Renal cortical epithelial cell (primary cell): ENCODE measurements around the gene SEC24C. TPM values are rescaled to one million over a fixed set of nuclear protein-coding genes. Genes with fewer than 3 reads are reported as not detected.
"Not testable (repeated sequence)": the region's sequence is repeated elsewhere in the genome, so short reads cannot be mapped to it uniquely, and the experiment has no call there.

Source experiments
- DNase-seq: peaks from one replicate; pipeline ENCODE4 v3.0.0-alpha.2; 2011; ENCODE audit warnings: low read depth
- total RNA-seq: library from RNA; depleted of rRNA; stranded (reverse); fragments of >200 nt; gene quantifications from 2 replicates; pipeline ENCODE4 v1.2.3, GENCODE V29; 2014

Gene SEC24C, protein sequence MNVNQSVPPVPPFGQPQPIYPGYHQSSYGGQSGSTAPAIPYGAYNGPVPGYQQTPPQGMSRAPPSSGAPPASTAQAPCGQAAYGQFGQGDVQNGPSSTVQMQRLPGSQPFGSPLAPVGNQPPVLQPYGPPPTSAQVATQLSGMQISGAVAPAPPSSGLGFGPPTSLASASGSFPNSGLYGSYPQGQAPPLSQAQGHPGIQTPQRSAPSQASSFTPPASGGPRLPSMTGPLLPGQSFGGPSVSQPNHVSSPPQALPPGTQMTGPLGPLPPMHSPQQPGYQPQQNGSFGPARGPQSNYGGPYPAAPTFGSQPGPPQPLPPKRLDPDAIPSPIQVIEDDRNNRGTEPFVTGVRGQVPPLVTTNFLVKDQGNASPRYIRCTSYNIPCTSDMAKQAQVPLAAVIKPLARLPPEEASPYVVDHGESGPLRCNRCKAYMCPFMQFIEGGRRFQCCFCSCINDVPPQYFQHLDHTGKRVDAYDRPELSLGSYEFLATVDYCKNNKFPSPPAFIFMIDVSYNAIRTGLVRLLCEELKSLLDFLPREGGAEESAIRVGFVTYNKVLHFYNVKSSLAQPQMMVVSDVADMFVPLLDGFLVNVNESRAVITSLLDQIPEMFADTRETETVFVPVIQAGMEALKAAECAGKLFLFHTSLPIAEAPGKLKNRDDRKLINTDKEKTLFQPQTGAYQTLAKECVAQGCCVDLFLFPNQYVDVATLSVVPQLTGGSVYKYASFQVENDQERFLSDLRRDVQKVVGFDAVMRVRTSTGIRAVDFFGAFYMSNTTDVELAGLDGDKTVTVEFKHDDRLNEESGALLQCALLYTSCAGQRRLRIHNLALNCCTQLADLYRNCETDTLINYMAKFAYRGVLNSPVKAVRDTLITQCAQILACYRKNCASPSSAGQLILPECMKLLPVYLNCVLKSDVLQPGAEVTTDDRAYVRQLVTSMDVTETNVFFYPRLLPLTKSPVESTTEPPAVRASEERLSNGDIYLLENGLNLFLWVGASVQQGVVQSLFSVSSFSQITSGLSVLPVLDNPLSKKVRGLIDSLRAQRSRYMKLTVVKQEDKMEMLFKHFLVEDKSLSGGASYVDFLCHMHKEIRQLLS
- total RNA-seq, result 55.6 and 84.6 TPM in 2 replicates

DNA sequence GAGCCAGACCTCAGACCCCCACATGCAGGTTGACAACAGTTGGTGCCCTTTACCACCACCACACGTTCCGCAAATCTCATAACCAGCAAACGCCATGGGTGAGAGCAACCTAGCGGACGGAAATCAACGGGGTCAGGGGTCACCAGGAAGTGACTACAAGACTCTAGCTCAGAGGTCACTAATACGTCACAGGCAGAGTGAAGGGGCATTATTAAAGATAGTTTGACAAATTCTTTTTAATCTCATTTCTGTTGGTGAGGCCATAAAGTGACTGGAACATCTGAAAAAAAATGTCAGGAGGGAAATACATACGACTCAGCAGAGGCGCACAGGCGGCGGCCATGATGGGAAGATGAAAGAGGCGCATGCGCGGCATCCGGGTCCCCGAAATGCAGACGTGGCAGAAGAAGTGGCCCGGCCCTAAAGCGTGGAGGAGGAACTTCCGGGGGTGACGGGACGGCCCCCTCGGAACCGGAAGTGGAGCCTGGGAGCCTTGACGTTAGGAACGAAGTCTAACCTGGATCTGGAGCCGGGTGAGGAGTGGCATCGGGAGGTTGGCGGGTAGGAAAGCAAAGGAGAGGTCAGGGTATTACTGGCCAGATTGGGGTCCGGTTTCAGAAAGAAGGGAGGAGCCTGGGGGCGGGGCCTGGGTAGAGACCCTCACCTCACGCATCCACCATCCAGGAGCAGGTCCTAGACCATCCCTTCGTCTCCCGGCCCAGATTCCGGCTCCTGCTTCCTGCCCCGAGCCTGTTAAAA is at the start of gene SEC24C:
SEC24C (plus strand) TSS at position 468 of the 759 bp plus-strand sequence. CDS start 2,461 bp downstream, outside the sequence.
- DNase-seq, result peak; percentile 88

DNA sequence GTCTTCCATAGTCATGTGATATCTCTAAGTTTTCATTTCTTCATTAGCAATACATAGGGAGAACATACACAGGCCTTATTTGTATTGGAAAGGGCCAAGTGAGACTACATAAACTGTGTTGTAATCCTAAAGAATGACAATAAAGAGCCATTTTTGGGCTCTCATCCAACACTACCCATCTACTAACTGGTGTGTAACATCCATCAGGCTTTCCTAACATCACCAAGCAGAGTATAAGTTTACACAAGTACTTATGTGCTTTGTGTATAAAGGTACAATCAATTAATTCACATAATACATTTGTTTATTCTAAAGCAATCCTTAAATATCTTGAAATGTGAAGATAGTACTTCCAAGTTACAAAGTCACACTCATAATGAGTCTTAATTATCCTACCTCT is 48.9 kb upstream of the SEC24C start:
- DNase-seq, result not testable (repeated sequence)

DNA sequence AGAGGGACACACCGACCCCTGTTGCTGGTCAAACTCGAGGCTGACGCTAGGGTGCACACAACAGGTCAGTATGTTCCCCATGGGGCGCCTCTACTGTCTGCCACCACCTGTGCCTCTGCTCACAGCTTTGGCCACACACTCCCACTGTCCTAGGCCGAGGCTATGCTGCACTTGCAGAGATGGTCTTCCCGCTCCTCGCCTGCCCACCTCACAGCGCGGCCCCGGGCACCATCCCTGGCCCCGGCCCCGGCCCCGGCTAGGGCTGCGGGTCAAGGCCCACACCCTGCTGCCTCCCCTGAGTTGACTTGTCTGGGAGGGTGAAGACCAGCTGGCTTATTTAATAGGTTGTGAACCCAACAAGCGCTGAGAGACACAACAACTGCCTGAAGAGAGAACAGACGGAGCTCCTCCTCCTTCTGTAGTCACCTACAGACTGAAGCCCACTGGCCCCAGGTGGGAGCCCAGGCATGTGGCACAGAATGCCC is 46.5 kb upstream of the SEC24C start, which contains the start of gene AGAP5:
AGAP5 (minus strand) TSS at position 435 of the 485 bp plus-strand sequence; CDS start at position 81, 354 bp downstream.
- not testable (repeated sequence) for DNase-seq

DNA sequence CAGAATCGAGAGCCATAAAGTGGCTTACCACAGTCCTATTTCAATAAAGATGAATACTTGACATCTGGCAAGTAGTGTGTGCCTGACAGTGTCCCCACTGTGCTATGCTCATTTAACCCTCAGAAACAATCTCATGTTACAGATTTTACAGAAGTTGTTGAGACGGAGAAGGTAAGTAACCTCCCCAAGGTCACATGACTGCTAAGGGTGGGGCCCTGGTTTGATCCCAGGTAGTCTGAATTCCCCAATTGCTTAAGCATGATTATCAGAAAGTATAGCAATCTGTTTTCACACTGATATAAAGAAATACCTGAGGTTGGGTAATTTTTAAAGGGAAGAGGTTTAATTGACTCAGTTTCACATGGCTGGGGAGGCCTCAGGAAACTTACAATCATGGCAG is 45.4 kb upstream of the SEC24C start:
- DNase-seq, result not testable (repeated sequence)

DNA sequence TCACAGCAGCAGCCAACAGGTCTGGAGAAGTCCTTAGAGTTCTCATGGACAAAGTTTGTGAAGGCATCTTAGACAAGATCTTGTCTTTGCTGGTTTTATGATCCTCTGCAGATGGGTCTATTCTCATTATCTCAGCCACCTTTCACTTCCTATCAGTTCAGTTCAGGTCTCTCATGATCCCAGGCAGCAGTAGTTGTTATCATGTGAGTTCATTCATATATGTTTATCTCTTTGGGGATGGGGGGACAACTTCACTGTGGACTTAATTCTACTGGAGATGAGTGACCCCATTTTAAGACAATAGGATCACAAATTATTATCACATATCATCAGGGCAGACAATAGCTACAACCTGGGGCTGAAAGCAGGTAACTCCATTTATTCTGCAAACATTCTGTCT is 40.2 kb upstream of the SEC24C start:
- not testable (repeated sequence) for DNase-seq

DNA sequence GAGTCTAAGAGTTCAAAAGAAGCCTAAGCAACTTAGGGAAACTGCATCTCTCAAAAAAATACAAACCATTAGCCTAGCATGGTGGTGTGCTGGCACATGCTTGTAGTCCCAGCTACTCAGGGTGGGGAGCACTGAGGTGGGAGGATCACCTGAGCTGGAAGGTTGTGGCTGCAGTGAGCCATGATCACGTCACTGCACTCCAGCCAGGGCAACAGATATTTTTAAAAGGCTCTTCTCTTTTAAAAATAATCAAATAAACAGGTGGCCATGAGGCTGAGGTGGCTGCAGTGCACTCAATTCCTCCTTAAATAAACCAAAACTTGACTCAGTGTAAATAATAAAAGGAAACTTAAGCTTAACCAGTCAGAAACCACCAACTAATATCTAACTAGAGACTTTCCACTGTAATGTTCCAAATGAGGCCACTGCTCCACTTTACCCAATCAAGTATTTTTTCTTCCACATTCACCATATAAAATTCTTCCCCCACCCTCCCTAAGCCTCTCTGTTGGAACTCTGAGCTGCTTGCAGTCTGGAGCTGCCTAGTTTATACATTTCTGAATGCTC is 38.6 kb upstream of the SEC24C start:
- DNase-seq, result peak; percentile 31

DNA sequence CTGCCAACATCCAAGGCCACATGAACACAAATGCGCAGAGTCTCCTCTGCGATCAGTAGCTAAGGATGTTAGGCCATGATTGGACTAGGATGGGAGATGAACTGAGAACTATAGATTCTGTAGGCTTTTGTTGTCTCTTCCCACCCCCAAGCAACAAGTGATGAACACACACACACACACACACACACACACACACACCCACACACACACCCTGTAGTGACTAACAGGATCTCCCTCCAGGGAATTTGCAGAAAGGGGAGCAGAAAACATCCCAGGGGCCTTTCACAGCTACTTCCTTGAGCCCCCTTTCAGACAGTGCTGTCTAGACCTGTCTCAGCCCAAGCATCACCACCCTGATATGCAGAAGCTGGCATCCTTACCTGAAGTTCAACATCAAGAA is 37.7 kb upstream of the SEC24C start:
- DNase-seq, result not testable (repeated sequence)

DNA sequence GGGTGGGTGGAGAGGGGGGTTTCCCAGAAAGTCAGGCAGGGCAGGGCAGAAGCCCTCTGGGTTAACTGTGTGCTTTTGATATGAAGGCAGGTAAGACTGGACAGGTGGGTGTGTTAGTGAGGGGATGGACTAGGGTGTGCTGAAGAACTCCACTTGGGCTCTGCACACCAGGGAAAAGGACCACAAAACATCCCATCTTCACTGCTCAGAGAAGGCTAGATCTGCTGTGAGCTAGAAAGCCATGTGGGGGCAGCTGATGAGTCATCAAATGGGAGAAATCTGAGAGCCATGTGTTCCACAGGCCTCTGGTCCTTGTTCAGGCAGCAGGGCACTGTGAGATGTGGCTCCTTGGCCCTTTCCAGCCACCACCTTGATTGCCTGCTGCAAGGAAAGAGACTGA is 36.5 kb upstream of the SEC24C start:
- not testable (repeated sequence) for DNase-seq

DNA sequence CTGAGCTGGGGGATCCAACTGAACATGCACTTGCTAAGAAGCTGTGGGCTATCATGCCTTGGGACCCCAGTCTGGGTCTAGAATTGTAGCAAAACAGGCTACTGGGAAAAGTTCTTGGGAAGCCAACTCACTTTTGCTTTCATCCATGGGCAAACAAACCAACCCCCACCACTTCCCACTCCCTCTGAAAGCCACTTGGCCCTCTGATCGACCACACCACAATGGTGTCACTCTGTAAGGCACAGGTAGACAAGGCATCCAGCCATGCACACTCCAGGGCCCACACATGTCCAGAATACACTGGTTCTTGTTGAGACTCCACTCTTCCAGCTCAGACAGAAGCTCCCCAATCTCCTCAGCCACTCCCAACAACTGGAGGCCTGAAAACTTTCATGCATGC is 36.0 kb upstream of the SEC24C start:
- not testable (repeated sequence) for DNase-seq

DNA sequence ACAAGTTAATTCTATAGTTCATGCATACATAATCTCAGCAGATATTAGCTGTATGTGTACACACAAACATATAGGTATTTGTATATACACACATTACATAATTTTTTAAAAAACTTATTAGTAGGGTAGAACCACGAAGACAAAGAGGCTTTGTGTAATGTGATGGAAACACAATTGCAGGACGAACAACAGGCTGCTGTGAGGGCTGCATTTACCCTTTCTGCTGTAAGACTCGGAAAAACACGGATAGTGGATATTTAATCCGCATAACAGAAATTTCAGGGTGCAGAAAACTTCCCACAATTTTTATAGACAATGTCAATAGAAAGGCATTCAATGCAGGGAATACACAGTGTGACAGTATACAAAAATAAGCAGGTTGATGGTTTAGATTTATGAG is 32.5 kb upstream of the SEC24C start:
- not testable (repeated sequence) for DNase-seq

DNA sequence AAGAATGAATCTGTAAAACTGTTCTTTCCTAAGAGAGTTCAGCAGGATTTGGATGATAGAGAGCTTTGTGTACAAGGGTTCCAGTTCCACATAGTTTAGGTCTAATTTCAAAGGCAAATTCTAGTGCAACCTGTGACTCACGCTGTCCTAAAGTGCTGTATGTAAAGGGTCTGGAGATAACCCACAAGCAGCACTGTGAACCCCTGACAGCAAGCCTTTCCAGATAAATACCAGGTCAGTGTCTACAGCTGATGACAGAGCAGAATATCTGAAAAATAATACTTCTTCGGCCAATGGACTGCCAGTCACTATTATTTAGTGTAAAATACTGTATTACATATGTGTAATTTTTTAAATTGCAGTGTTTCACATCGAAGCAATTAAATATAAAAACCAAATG is 30.3 kb upstream of the SEC24C start:
- DNase-seq, result not testable (repeated sequence)

DNA sequence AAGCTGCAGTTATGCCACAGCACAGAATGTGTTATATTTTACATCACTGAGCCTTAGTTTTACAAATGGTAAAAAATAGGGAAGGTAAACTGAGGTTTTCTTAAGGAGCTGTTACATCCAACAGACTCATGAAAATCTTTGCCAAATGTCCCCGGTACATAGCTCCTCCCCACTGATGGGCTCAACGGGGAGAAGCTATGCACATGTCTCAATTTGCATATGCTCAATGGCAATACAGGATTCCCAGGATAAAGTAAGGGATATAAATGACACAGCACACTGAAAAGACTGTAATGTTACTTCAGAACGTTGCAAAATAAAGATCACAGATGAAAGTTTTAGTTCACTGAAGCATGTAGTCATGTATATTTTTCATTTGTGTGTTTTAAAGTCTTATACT is 29.7 kb upstream of the SEC24C start:
- not testable (repeated sequence) for DNase-seq

DNA sequence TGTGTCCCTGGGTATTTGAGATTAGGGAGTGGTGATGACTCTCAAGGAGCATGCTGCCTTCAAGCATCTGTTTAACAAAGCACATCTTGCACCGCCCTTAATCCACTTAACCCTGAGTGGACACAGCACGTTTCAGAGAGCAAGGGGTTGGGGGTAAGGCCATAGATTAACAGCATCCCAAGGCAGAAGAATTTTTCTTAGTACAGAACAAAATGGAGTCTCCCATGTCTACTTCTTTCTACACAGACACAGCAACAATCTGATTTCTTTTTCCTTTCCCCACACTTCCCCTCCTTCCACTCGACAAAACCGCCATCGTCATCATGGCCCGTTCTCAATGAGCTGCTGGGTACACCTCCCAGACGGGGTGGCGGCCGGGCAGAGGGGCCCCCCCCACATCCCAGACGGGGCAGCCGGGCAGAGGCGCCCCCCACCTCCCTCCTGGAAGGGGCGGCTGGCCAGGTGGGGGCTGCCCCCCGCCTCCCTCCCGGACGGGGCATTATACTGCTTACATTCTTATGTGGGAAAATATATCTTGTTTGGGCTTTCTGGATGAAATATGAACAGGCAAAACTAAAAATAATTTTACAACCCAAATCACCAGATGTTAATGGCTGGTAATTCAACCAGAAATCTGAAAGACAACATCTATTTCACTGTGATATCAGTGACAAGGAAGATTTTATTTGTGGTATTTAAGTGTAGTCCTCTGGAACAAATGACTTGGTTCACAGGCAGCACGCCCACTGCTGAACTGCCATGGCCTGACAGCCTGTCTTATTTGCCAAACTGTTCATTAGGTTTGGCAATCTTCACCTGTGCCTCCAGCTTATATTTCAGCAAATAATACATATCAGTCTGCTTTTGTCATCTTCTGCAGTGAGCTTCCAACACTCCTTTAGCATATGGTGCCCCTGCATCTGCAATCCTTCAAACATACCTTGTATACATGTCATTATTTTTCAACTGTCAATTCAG is 28.7 kb upstream of the SEC24C start:
- DNase-seq, result not testable (repeated sequence)

DNA sequence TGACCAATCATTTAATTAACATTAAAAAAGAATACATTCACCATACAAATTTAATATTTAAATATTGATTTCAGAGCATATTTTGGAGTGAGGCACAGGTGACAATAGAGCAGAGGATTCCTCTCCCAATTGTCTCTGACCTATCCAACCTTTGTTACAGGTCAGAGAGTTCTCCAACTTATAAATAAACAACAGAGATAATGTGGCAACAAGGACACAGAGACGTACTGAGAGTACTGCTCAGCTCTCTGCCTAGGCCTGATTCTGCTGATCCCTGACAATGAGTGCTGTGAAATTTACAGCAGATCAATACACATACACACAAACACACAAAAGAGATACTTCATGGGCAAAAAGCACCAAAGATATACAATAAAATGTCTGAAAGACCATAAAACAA is 27.9 kb upstream of the SEC24C start:
- no peak for DNase-seq

DNA sequence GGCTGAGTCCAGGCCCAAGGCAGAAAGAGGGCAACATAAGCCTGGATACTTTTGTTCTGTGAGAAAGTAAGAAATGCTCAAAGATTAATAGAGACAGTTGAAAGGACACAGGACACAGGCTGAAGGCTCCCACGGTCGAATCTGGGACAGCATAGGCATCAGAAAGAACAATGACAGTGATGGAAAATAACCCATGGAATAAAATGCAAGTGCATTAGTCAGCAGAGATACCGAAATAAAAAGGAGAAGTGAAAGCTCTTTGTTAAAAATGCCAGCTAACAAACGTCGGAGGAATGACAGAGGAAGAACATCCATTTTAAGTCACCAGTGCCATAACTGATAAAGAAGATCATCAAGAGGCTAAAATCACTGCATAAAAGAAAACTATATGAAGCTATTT is 26.6 kb upstream of the SEC24C start:
- DNase-seq, result no peak

DNA sequence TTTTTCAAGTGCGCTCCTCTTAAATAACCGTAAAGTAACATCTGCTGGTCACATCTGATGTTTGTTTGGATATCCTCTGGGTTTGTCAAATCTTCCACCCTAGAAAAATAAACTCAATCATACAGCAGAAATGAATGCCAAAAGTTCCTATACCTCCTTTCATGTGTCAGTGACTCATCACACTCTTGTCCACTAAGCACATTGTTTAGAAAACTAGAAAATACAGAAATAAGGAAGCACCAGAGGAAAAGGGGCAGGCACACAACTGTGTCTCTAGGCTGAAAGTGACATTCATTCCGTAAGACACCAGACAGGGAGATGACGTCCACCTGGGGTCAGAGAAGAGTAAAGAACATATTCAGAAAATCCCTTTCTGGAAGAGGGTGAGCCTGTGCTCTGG is 23.6 kb upstream of the SEC24C start:
- DNase-seq, result not testable (repeated sequence)

DNA sequence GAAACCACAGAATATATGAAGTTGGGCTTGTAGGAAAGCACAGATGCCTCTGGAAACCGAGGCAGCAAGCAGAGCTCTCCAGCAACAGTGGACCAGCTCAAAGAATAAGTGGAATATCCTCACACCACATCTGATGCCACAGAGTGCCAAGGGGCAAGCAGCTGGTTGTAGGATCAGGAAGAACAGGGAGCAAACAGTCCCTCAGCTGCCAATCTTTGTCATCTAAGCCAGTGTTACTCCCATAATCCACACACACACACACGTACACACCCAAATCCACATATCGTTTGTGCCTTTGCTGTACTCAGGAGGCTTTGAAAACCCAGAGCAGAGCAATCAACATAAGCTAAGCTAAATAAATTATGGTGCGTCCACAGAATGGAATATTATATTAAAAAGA is 20.7 kb upstream of the SEC24C start:
- DNase-seq, result no peak

DNA sequence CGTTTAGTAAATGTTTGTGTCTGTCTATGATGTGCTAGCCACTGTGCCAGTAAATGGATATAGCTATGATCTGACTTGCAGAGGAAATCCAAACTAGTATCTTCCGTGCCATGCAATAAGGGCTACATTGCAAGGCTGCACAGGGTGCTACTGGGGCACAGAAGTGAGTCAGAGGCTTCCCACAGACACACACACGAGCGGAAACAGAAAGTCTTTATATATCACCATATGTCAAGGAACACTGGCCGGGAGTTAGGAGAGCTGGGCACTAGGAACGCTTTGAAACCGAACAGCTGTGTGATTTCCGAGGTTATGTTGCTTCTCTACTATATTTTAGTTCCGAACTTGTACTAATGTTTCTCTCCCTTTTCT is 14.4 kb upstream of the SEC24C start:
- DNase-seq, result peak; percentile 47

DNA sequence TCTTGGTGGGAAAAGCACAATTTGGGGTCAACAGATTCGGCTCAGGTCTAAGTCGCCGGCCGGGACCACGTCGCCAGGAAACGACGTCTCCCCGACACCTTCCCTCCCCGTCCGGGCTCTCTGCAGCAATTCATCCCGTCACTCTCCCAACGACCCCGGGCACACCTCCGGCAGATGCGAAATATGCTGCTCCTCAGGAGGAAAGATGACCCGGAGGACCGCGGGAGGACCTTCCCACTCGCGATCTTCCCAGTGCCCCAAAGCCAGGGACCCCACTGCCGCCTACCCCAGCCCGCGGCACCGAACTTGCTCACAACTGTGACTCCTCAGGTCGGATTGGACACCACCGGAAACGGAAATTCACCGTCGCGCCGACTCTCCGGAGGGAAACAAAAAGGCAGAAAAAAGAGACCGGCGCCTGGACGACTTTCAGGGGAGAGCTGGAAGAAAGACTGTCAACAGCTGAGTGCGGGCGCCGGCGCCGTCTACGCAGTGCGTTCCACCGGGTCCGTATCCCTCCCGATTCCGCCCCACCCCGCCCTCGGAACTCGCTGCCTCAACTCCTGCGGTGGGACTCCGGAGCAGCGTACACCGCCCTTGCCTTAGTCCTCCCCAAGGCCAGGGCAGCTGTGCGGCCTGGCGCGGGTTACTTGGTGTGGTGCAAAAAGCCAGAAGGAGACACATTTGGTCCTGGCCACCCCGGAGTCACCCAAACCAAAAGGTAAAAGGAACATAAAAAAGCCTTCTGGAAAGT is 13.8 kb upstream of the SEC24C start:
- peak; percentile 66 for DNase-seq
